T-cell (primary cell): ENCODE data around the gene RPN2. TPM values are rescaled to one million over a fixed set of nuclear protein-coding genes. Genes with fewer than 3 reads are reported as not detected.
A peak's percentile ranks its signal among the peaks of the same experiment; 100 is the strongest.

Experiments used
- ATAC-seq, 4 experiments: fragments of 200-7000 bp in 3 of 4; fragments of 150-1000 bp in 1 of 4; cut with Tn5 transposase; replicated peaks in 1 of 4; 1 replicate in 3 of 4; 2 replicates in 1 of 4; pipeline ENCODE4 v1.10.0; 2021; ENCODE audit warnings: moderate library complexity in 3 of 4, mild to moderate bottlenecking in 2 of 4, moderate number of reproducible peaks in 1 of 4
- CTCF ChIA-PET, 2 donors: fragments of 300-600 bp; sonication (Branson Sonifier 250); formaldehyde crosslinking; loops; one replicate each; lab custom pipeline; 2022; ENCODE audit warnings: antibody characterized with exemption in 2 of 2; lab: Charles Lee
- POLR2A ChIA-PET, 2 donors: fragments of 300-600 bp; sonication (Branson Sonifier 250); formaldehyde crosslinking; loops; one replicate each; lab custom pipeline; 2022; ENCODE audit warnings: antibody characterized with exemption in 2 of 2; lab: Charles Lee
- DNase-seq, 35 experiments: peaks; one replicate each; pipeline versions ENCODE4 v3.0.0 to v3.0.0-alpha.2; 2013 to 2023
- H3K27ac ChIP-seq: one replicate; pipeline ENCODE4 v1.5.1; 2013; ENCODE audit warnings: low read length
- H3K27me3 ChIP-seq, 2 experiments: replicated peaks in 1 of 2; 1 replicate in 1 of 2; 2 replicates in 1 of 2; pipeline versions ENCODE4 v1.6.1 to v1.7.0; 2013; ENCODE audit warnings: low read length in 1 of 2, mixed read lengths in 1 of 2; ENCODE audit not compliant: control insufficient read depth in 2 of 2, insufficient read depth in 2 of 2; ENCODE audit errors: extremely low read depth in 1 of 2
- H3K36me3 ChIP-seq, 2 donors: 1 replicate in 1 of 2; 2 replicates in 1 of 2; pipeline versions ENCODE4 v1.6.1 to v1.7.0; 2013; ENCODE audit warnings: low read length in 1 of 2; ENCODE audit not compliant: control insufficient read depth in 2 of 2, insufficient read depth in 1 of 2; ENCODE audit errors: extremely low read depth in 1 of 2
- H3K4me1 ChIP-seq, 2 experiments: 1 replicate in 1 of 2; 2 replicates in 1 of 2; pipeline versions ENCODE4 v1.6.1 to v1.7.0; 2013; ENCODE audit warnings: low read length in 2 of 2, mixed read lengths in 1 of 2; ENCODE audit not compliant: insufficient read depth in 2 of 2, control insufficient read depth in 1 of 2; ENCODE audit errors: extremely low read depth in 1 of 2
- H3K4me3 ChIP-seq, 2 donors: 1 replicate in 1 of 2; 2 replicates in 1 of 2; pipeline versions ENCODE4 v1.5.1 to v1.7.0; 2013; ENCODE audit warnings: mild to moderate bottlenecking in 2 of 2, low read length in 1 of 2, moderate library complexity in 1 of 2; ENCODE audit not compliant: control insufficient read depth in 1 of 2; ENCODE audit errors: extremely low read depth in 1 of 2
- H3K9me3 ChIP-seq: 2 replicates; pipeline ENCODE4 v1.7.0; 2013
- H3K27ac Mint-ChIP-seq, 2 donors: one replicate each; pipeline ENCODE4 v1.8.0; 2020 to 2021; ENCODE audit warnings: mild to moderate bottlenecking in 2 of 2, mixed read lengths in 2 of 2
- H3K27me3 Mint-ChIP-seq, 2 donors: one replicate each; pipeline ENCODE4 v1.8.0; 2021 to 2022; ENCODE audit warnings: mixed read lengths in 2 of 2
- H3K36me3 Mint-ChIP-seq: one replicate; pipeline ENCODE4 v1.8.0; 2021; ENCODE audit warnings: mixed read lengths
- H3K4me1 Mint-ChIP-seq, 3 donors: one replicate each; pipeline ENCODE4 v1.8.0; 2020 to 2022; ENCODE audit warnings: mixed read lengths in 3 of 3, mild to moderate bottlenecking in 1 of 3
- H3K4me3 Mint-ChIP-seq, 3 donors: one replicate each; pipeline ENCODE4 v1.8.0; 2020 to 2022; ENCODE audit warnings: mild to moderate bottlenecking in 3 of 3, mixed read lengths in 3 of 3, moderate library complexity in 3 of 3
- H3K9me3 Mint-ChIP-seq, 3 donors: one replicate each; pipeline ENCODE4 v1.8.0; 2020 to 2022; ENCODE audit warnings: mixed read lengths in 3 of 3
- WGBS: methylation state at CpG from one replicate; pipeline ENCODE4 v1.1.5; 2013; ENCODE audit warnings: missing lambda C conversion rate; ENCODE audit not compliant: insufficient coverage; 5-methylcytosine and 5-hydroxymethylcytosine counted together
- total RNA-seq, 35 experiments: library from RNA in 6 of 35; stranded (reverse) in 6 of 35; fragments of 120-200 nt in 1 of 35; gene quantifications; one replicate each; pipeline versions ENCODE4 v1.2.1 to v1.2.4 and lab custom pipeline; 2013 to 2026

RPN2 gene
- total RNA-seq, 5 donors from 2014 or later (not counting 1 experiment from before 2014, with no cell fraction given) = 88.8 to 130 (median 121) TPM

DNA sequence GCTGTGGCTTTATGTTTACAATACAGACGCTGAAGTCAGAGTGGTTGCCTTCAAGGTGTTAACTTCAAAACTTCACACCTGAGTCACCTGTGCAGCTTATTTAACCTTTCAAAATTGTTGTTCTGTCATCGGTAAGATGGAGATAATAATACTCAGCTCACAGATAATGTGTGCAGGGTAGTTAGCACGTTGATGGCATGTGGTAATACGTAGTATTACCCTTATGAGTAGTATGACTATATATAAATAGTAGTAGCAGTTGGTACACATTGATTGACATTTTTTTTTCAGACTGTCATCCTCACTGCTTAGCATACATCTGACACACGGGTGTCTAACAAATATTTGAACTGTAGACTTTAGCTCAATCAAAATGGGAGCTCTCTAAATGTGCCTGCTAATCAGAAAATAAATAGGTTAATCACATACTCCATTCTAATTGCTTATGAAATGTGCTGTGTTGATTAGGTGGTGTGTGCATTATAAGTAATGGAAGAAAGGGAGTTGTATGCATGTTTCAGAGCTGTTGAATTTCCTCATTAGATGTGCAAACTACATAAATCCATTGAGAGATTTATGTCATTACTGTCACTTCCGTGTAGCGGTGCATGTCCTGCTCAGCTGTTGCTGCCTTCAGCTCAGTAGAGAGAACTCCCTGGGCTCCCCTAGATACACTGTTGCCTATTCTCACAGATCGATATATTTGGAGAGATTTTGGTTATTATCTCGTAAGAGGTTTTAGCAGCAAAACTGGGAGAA is 11.4 kb downstream of the RPN2 start:
- peak overlapping the region; percentile 52 to 88 for H3K27ac Mint-ChIP-seq
- no peak overlapping the region for H3K4me3 ChIP-seq
- peaks cover 33% of the 10 kb centered on the region for H3K36me3 Mint-ChIP-seq
- POLR2A ChIA-PET = interaction anchor here in 1 of 2 donors (0.6 kb wide), 1 partner anchor 590 kb away, joined by 3 read pairs; no protein-coding TSS in a partner anchor
- 76% methylated on average over 3 of the region's 9 CpGs for WGBS
- H3K4me1 Mint-ChIP-seq = peaks cover 73 to 77% (median 77%) of the 10 kb centered on the region in 3 donors
- peaks cover 4 to 34% of the 10 kb centered on the region in 2 donors for H3K36me3 ChIP-seq
- H3K27ac ChIP-seq = peak overlapping the region; percentile 31
- peaks cover 14 to 53% of the 10 kb centered on the region in 2 experiments for H3K4me1 ChIP-seq
- no peaks in the 10 kb centered on the region for H3K27me3 Mint-ChIP-seq
- no peaks in the 10 kb centered on the region for H3K27me3 ChIP-seq
- H3K9me3 ChIP-seq = no peaks in the 10 kb centered on the region
- no peak for DNase-seq
- peak overlapping the region in 1 of 3 donors; percentile 55 for H3K4me3 Mint-ChIP-seq
- no peaks in the 10 kb centered on the region for H3K9me3 Mint-ChIP-seq
- no peak for ATAC-seq
- CTCF ChIA-PET = interaction anchor here (0.6 to 2.4 kb wide), 6 partner anchors 12 to 343 kb away, joined by 3 to 23 read pairs (median 5); partner anchors contain the start of genes MROH8 (in 1 of the 2), RBL1 (in 1 of the 2) and RPN2 (in 1 of the 2)

DNA sequence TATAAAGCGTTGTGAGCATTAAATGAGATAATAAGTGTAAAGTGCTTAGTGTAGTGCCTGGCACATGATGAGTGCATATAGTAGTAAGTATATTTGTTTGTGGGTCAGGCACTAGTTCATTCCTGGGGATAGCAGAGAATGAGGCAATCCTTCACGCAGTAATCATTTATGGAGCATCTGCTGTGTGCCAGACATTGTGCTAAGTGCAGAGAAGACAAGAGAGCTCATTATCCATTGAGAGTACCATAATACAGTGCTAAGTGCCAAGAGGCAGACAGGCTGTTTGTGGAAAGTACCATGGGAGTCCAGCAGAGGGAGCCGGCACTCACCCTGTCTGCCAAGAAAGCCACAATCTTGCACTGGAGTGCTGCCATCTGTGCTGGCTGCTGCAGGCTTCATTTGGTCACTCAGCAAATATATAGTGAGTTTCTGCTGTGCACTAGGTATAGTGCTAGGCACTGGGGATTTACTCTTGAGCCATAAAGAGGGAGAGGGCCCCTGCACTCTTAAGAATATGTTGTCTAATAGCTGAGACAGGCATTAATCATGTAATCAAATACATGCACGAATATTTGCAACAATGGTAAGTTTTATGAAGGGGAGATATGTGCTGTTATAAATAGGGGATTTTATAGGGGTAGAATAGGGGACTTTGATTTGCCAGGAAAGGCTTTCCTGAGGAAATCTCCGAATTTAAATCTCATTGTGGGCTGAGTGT is 13.2 kb downstream of the RPN2 start:
- H3K9me3 ChIP-seq = no peaks in the 10 kb centered on the region
- H3K27ac Mint-ChIP-seq = peak overlapping the region; percentile 55 to 65
- H3K4me1 Mint-ChIP-seq = peaks cover 79 to 83% (median 79%) of the 10 kb centered on the region in 3 donors
- WGBS = 5% methylated on average over 2 of the region's 5 CpGs
- no peaks in the 10 kb centered on the region for H3K27me3 ChIP-seq
- peak; percentile 29 to 83 (median 63) for DNase-seq
- H3K36me3 ChIP-seq = peaks cover 4 to 26% of the 10 kb centered on the region in 2 donors
- H3K4me3 Mint-ChIP-seq = peak overlapping the region in 1 of 3 donors; percentile 58
- peak; percentile 66 to 76 (median 72) for ATAC-seq
- H3K36me3 Mint-ChIP-seq = peaks cover 31% of the 10 kb centered on the region
- H3K9me3 Mint-ChIP-seq = no peaks in the 10 kb centered on the region
- no peak overlapping the region for H3K27ac ChIP-seq
- peaks cover 14 to 61% of the 10 kb centered on the region in 2 experiments for H3K4me1 ChIP-seq
- ChIA-PET CTCF (interaction anchor here (0.5 to 2.4 kb wide), 14 partner anchors 9 to 343 kb away, joined by 3 to 23 read pairs (median 4); partner anchors contain the start of genes MROH8 (in 2 of the 2), RPN2 (in 2 of the 2) and RBL1 (in 1 of the 2)), POLR2A (no interaction called here)
- no peaks in the 10 kb centered on the region for H3K27me3 Mint-ChIP-seq
- no peak overlapping the region for H3K4me3 ChIP-seq

DNA sequence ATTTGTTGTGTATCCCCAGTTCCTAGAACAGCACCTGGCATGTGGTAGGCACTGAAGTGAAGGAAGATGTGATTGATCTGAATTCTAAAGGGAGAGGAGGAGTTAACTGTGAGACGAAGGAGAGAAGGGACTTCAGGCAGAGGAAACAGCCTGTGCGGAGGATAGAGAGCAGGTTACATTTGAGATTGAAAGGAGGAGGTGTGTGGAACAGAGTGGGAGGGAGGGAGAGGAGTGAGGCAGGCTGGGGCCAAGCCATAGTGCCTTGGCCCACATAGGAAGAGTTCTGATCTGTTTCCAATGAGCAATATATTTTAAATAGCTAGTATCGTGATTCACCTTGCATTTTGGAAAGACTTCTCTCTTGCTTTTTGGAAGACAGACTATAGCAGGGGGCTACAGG is 14.1 kb downstream of the RPN2 start:
- no peaks in the 10 kb centered on the region for H3K9me3 Mint-ChIP-seq
- 77% methylated on average over 3 of the region's 3 CpGs for WGBS
- ChIA-PET CTCF (no interaction called here), POLR2A (no interaction called here)
- DNase-seq (no peak), ATAC-seq (no peak)
- Histone ChIP-seq H3K36me3 (peaks cover 4 to 36% of the 10 kb centered on the region in 2 donors), H3K27ac (no peak overlapping the region), H3K4me3 (no peak overlapping the region), H3K4me1 (peaks cover 14 to 62% of the 10 kb centered on the region in 2 experiments), H3K9me3 (no peaks in the 10 kb centered on the region), H3K27me3 (no peaks in the 10 kb centered on the region)
- peak overlapping the region; percentile 76 to 96 for H3K27ac Mint-ChIP-seq
- H3K4me3 Mint-ChIP-seq = peak overlapping the region in 1 of 3 donors; percentile 61
- H3K4me1 Mint-ChIP-seq = peaks cover 77 to 79% (median 79%) of the 10 kb centered on the region in 3 donors
- peaks cover 27% of the 10 kb centered on the region for H3K36me3 Mint-ChIP-seq
- no peaks in the 10 kb centered on the region for H3K27me3 Mint-ChIP-seq

DNA sequence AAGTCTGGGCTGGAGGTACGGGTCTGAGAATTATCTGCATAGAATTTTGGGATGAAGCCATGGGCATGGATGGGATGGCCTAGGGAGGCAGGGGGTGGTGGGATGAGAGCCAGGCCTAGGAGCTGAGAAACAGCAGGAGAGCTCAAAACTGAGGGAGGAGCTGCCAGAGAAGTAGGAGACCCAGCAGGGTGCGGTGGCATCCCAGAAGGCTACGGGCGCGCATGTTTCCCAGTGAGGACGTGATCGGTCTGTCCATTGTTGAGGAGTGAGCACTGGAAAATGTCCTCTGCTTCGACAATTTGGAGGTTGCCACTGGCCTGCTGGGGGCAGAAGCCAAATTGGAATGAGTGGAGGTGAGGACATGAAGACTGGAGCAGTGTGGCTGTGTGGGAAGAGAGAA is 14.7 kb downstream of the RPN2 start:
- ATAC-seq (no peak), DNase-seq (no peak)
- Mint-ChIP-seq H3K36me3 (peaks cover 31% of the 10 kb centered on the region), H3K4me1 (peaks cover 76 to 78% (median 76%) of the 10 kb centered on the region in 3 donors), H3K27ac (peak overlapping the region; percentile 76 to 96), H3K27me3 (no peaks in the 10 kb centered on the region), H3K9me3 (no peaks in the 10 kb centered on the region), H3K4me3 (peak overlapping the region in 1 of 3 donors; percentile 61)
- WGBS = 96% methylated on average over 8 of the region's 8 CpGs
- Histone ChIP-seq H3K27me3 (no peaks in the 10 kb centered on the region), H3K9me3 (no peaks in the 10 kb centered on the region), H3K4me3 (no peak overlapping the region), H3K27ac (no peak overlapping the region), H3K4me1 (peaks cover 14 to 58% of the 10 kb centered on the region in 2 experiments), H3K36me3 (peaks cover 4 to 38% of the 10 kb centered on the region in 2 donors)
- CTCF ChIA-PET = no interaction called here
- POLR2A ChIA-PET = no interaction called here

DNA sequence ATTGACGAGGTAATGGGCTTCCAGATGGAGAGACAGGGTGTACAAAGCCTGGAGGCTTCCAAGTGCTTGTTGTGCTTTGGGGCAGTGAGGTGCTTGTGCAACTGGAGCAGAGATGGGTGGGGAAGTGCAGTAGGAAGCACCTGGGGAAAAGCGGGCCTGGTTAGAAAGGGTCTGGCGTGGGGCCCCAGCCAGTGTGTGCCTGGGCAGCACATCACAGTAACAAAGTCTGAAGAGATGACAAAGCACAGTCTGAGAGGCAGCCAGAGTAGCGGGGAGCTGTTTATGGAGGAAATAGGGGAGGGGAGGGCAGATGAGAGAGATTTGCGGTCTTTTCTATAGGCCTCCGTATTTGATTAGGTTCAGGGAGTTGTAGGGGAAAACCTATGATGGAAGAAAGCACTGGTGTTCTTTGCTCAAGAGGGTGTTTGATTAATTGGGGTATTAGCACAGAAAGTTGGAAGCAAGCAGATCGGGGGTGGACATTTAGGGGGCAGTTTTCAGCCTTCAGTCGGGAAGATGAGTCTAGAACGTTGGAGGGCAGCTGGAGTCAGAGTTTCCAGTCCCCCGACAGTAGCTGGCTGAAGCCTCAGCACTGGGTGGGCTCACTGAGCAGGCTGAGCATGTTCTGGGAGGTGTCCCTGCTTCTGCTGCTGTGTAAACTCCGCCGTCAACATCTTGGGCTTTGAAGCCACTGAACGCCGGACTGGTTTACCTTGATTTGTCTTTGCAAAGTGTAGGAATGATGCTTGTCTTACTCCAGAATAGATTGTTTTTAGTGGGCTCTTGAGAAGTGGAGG is 15.7 kb downstream of the RPN2 start:
- peaks cover 4 to 43% of the 10 kb centered on the region in 2 donors for H3K36me3 ChIP-seq
- peak overlapping the region; percentile 34 to 66 (median 61) for H3K4me3 Mint-ChIP-seq
- H3K27ac ChIP-seq = peak overlapping the region; percentile 36
- peaks cover 32% of the 10 kb centered on the region for H3K36me3 Mint-ChIP-seq
- DNase-seq (peak in 6 of 35 experiments; percentile 3 to 50 (median 20)), ATAC-seq (peak; percentile 76 to 79 (median 78))
- ChIA-PET POLR2A (no interaction called here), CTCF (interaction anchor here (0.6 to 2.4 kb wide), 9 partner anchors 13 to 340 kb away, joined by 3 to 11 read pairs (median 5); partner anchors contain the start of genes BLCAP (in 1 of the 2), MROH8 (in 1 of the 2) and RPN2 (in 1 of the 2))
- H3K9me3 ChIP-seq = no peaks in the 10 kb centered on the region
- no peaks in the 10 kb centered on the region for H3K9me3 Mint-ChIP-seq
- peaks cover 66 to 68% (median 66%) of the 10 kb centered on the region in 3 donors for H3K4me1 Mint-ChIP-seq
- H3K27me3 Mint-ChIP-seq = no peaks in the 10 kb centered on the region
- no peaks in the 10 kb centered on the region for H3K27me3 ChIP-seq
- H3K27ac Mint-ChIP-seq = peak overlapping the region; percentile 94 to 96
- WGBS = 46% methylated on average over 10 of the region's 14 CpGs
- H3K4me1 ChIP-seq = peaks cover 14 to 55% of the 10 kb centered on the region in 2 experiments
- no peak overlapping the region for H3K4me3 ChIP-seq
